Transverse colon (tissue), 4 donors: Measurements from ENCODE around the gene RBFOX2. TPM values are rescaled to one million over a fixed set of nuclear protein-coding genes. Genes with fewer than 3 reads are reported as not detected.
A peak's percentile ranks its signal among the peaks of the same experiment; 100 is the strongest.

Experiments used
- DNase-seq: peaks from one replicate; pipeline ENCODE4 v3.0.0-alpha.2; 2019
- H3K27ac ChIP-seq, 4 donors: fragments of 200-600 bp; sonication (generic); 2 replicates each; pipeline ENCODE4 v1.5.1; 2016 to 2018; ENCODE audit warnings: inconsistent platforms in 4 of 4
- H3K27me3 ChIP-seq: fragments of 200-600 bp; sonication (generic); 2 replicates; pipeline ENCODE4 v1.5.1; 2017; ENCODE audit warnings: inconsistent platforms
- H3K36me3 ChIP-seq, 4 donors: fragments of 200-600 bp; sonication (generic); 2 replicates each; pipeline ENCODE4 v1.5.1; 2017 to 2019; ENCODE audit warnings: inconsistent platforms in 4 of 4
- H3K4me1 ChIP-seq, 4 donors: fragments of 200-600 bp; sonication (generic); 2 replicates each; pipeline ENCODE4 v1.5.1; 2017 to 2020; ENCODE audit warnings: inconsistent platforms in 4 of 4
- H3K4me3 ChIP-seq, 4 donors: fragments of 200-600 bp; sonication (generic); 1 replicate in 1 of 4; 2 replicates in 3 of 4; pipeline versions ENCODE4 v1.5.1 to v1.6.1; 2017 to 2019; ENCODE audit warnings: inconsistent platforms in 4 of 4
- H3K9me3 ChIP-seq, 2 donors: fragments of 200-600 bp; sonication (generic); 2 replicates each; pipeline ENCODE4 v1.5.1; 2017 to 2019; ENCODE audit warnings: inconsistent platforms in 2 of 2
- CTCF ChIP-seq, 5 experiments: fragments of 200-600 bp in 3 of 5; fragments of 450-650 bp in 2 of 5; sonication (generic) in 3 of 5; IDR thresholded peaks; 1 replicate in 2 of 5; 2 replicates in 3 of 5; pipeline ENCODE4 v1.5.1; 2016 to 2017; ENCODE audit warnings: antibody characterized with exemption in 5 of 5, inconsistent platforms in 3 of 5, mild to moderate bottlenecking in 2 of 5, moderate library complexity in 1 of 5
- EP300 ChIP-seq: sonication (generic); formaldehyde crosslinking; IDR thresholded peaks from one replicate; pipeline ENCODE4 v1.6.1; 2017; ENCODE audit warnings: antibody characterized with exemption, low read depth
- POLR2A ChIP-seq: fragments of 450-650 bp; IDR thresholded peaks from one replicate; pipeline ENCODE4 v1.6.1; 2016; ENCODE audit warnings: antibody characterized with exemption, mild to moderate bottlenecking, moderate library complexity
- POLR2AphosphoS5 ChIP-seq, 3 donors: sonication (generic); formaldehyde crosslinking; IDR thresholded peaks; one replicate each; pipeline ENCODE4 v1.6.1; 2016; ENCODE audit warnings: antibody characterized with exemption in 3 of 3
- WGBS, 2 donors: methylation state at CpG; one replicate each; pipeline ENCODE4 v1.1.5; 2018; ENCODE audit warnings: low coverage in 1 of 2; 5-methylcytosine and 5-hydroxymethylcytosine counted together
- in situ Hi-C, 4 donors: fragments of 200-750 bp; cut with MboI; loops; one replicate each; pipeline versions ENCODE4 v1.15.0 to v1.15.1; 2017; ENCODE audit warnings: low sequenced_read_pairs in 3 of 4, low pct_ligation_motif_present in 1 of 4, low pct_unique_long_range_greater_than_20kb in 1 of 4
- intact Hi-C: fragments of 100-400 bp; cut with DNase I; formaldehyde crosslinking; loops from one replicate; pipeline ENCODE4 v1.15.1; 2023; ENCODE audit warnings: low total_unique reads
- total RNA-seq, 4 donors: library from RNA; depleted of rRNA; stranded (reverse); fragments of >200 nt; gene quantifications; one replicate each; pipeline ENCODE4 v1.1.0, GENCODE V29; 2016

Gene RBFOX2
- total RNA-seq, 4 donors from 2014 or later, result 27.3 to 61.1 (median 43.1) TPM

GRCh38 chr22:35894464-35894878 lies 134.2 kb downstream of the RBFOX2 start:
- intact Hi-C loops (no loop called here), in situ Hi-C loops (no loop called here)
- Histone ChIP-seq H3K4me1 (peaks cover 6 to 25% (median 9%) of the 10 kb centered on the region in 4 donors), H3K27me3 (no peaks in the 10 kb centered on the region), H3K4me3 (peak overlapping the region in 3 of 4 donors; percentile 5 to 29 (median 6)), H3K9me3 (no peaks in the 10 kb centered on the region), H3K36me3 (no peaks in the 10 kb centered on the region), H3K27ac (peak overlapping the region; percentile 67 to 85 (median 70))
- TF ChIP-seq POLR2AphosphoS5 (IDR thresholded peaks at IDR 0.05), result peak in 1 of 3 donors; percentile 13
- peak; percentile 5 to 54 (median 22) for TF ChIP-seq CTCF (IDR thresholded peaks at IDR 0.05)
- TF ChIP-seq POLR2A, result peak; percentile 38
- TF ChIP-seq EP300, result no peak
- DNase-seq, result peak; percentile 15
- 60 to 84% methylated on average over 3 to 7 of the region's 7 CpGs for WGBS, 2 donors

GRCh38 chr22:35893698-35894097 lies 134.9 kb downstream of the RBFOX2 start:
- peaks cover 6 to 22% (median 9%) of the 10 kb centered on the region in 4 donors for H3K4me1 ChIP-seq
- TF ChIP-seq CTCF (IDR thresholded peaks at IDR 0.05), result no peak
- peak in 1 of 3 donors; percentile 21 for TF ChIP-seq POLR2AphosphoS5 (IDR thresholded peaks at IDR 0.05)
- WGBS, 2 donors, result 51 to 59% methylated on average over 4 of the region's 4 CpGs
- no peaks in the 10 kb centered on the region for H3K9me3 ChIP-seq
- intact Hi-C loops (no loop called here), in situ Hi-C loops (no loop called here)
- H3K4me3 ChIP-seq, result peak overlapping the region in 3 of 4 donors; percentile 5 to 29 (median 6)
- DNase-seq, result no peak
- peak overlapping the region; percentile 67 to 85 (median 70) for H3K27ac ChIP-seq
- H3K27me3 ChIP-seq, result no peaks in the 10 kb centered on the region
- no peaks in the 10 kb centered on the region for H3K36me3 ChIP-seq

- intact Hi-C loops (no loop called here), in situ Hi-C loops (no loop called here)
- H3K36me3 ChIP-seq, result no peaks in the 10 kb centered on the region
- WGBS, 2 donors, result 53 to 57% methylated on average over 4 of the region's 4 CpGs
- H3K27ac ChIP-seq, result peak overlapping the region; percentile 67 to 85 (median 70)
- H3K4me1 ChIP-seq, result peaks cover 6 to 22% (median 9%) of the 10 kb centered on the region in 4 donors
- no peaks in the 10 kb centered on the region for H3K27me3 ChIP-seq
- no peaks in the 10 kb centered on the region for H3K9me3 ChIP-seq
- TF ChIP-seq CTCF (IDR thresholded peaks at IDR 0.05), result no peak
- no peak for TF ChIP-seq POLR2A
- TF ChIP-seq POLR2AphosphoS5 (IDR thresholded peaks at IDR 0.05), result no peak
- no peak for TF ChIP-seq EP300
- H3K4me3 ChIP-seq, result no peak overlapping the region
- DNase-seq, result no peak
Measured at GRCh38 chr22:35892192-35892591, 136.4 kb downstream of the RBFOX2 start.

- H3K27me3 ChIP-seq, result no peaks in the 10 kb centered on the region
- no peaks in the 10 kb centered on the region for H3K36me3 ChIP-seq
- no peaks in the 10 kb centered on the region for H3K9me3 ChIP-seq
- H3K27ac ChIP-seq, result peak overlapping the region; percentile 67 to 85 (median 70)
- no peak overlapping the region for H3K4me3 ChIP-seq
- in situ Hi-C loops (no loop called here), intact Hi-C loops (no loop called here)
- TF ChIP-seq POLR2A, result no peak
- WGBS, 2 donors, result 96 to 100% methylated on average over 1 of the region's 1 CpG
- peaks cover 6 to 22% (median 9%) of the 10 kb centered on the region in 4 donors for H3K4me1 ChIP-seq
- DNase-seq, result no peak
Measured at GRCh38 chr22:35891442-35891841, 137.2 kb downstream of the RBFOX2 start.

GRCh38 chr22:35889071-35889470 lies 139.6 kb downstream of the RBFOX2 start:
- 88 to 92% methylated on average over 1 to 4 of the region's 4 CpGs for WGBS, 2 donors
- no peaks in the 10 kb centered on the region for H3K36me3 ChIP-seq
- no peak overlapping the region for H3K4me3 ChIP-seq
- H3K9me3 ChIP-seq, result no peaks in the 10 kb centered on the region
- H3K27ac ChIP-seq, result no peak overlapping the region
- H3K27me3 ChIP-seq, result no peaks in the 10 kb centered on the region
- no peak for DNase-seq
- no peak for TF ChIP-seq POLR2AphosphoS5 (IDR thresholded peaks at IDR 0.05)
- TF ChIP-seq POLR2A, result no peak
- in situ Hi-C loops (no loop called here), intact Hi-C loops (no loop called here)
- H3K4me1 ChIP-seq, result peaks cover 0 to 9% (median 3%) of the 10 kb centered on the region in 4 donors
